DMS 273 (cell line): ENCODE measurements around the gene TMEM138.

Experiments
- DNase-seq: peaks from one replicate; lab custom pipeline; 2025; ENCODE audit not compliant: unreplicated experiment; lab: John Stamatoyannopoulos, UW

Gene TMEM138

DNA sequence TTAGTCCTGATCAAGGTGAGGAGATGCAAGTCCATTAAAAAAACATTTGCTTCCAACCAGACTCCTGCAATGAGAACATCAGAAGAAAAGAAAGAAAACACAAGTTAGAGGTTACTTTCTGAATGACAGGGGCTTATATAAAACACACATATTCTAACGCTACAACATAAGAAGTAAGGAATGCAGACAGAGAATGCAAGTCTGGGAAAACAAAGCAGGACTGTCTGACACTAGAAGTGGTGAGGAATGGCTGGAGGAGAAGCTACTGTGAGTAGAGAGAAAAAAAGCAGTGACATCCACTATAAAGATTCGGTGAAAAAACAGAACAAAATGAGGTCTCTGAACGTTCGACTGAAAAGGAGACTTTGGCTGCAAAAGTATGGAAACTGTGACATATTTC is 42.5 kb downstream of the TMEM138 start:
- no peak for DNase-seq

- no peak for DNase-seq
Observed at GRCh38 chr11:61406067-61406466, 43.9 kb downstream of the TMEM138 start.

- no peak for DNase-seq
Observed at GRCh38 chr11:61406991-61407728, 45.0 kb downstream of the TMEM138 start.

DNA sequence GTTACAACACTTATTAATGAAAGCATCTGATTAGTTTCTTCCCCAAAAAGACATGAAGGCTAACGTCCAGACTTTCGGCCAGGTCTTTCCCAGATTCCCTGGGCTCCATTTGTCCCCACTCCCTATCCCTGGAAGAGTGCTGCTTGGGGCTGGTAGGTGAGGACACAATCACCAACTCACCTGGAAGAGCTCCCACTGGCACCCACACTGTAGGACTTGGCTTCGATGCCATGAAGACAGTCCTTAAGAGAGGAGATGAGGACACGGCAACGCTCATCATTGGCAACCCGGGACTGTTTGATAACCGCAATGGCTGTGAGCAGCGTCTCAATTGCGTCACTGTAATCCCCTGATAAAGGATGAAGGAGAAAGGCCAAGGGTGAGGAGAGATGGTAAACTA is 49.4 kb downstream of the TMEM138 start:
- no peak for DNase-seq

DNA sequence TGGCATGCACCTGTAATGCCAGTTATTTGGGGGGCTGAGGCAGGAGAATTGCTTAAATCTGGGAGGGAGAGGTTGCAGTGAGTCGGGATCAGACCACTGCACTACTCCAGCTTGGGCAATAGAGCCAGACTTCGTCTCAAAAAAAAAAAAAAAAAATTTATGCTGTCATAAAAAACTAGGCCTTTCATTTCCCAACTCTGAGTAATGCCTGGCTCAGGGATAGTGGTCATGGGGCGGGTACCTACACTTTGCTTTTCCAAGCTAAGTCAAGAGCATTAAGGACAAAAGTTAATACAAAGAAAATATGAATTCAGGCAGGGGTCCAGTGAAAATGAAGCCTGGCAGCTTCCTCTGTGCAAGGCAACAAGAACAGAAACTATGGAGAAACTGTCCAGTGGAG is 51.3 kb downstream of the TMEM138 start:
- no peak for DNase-seq

DNA sequence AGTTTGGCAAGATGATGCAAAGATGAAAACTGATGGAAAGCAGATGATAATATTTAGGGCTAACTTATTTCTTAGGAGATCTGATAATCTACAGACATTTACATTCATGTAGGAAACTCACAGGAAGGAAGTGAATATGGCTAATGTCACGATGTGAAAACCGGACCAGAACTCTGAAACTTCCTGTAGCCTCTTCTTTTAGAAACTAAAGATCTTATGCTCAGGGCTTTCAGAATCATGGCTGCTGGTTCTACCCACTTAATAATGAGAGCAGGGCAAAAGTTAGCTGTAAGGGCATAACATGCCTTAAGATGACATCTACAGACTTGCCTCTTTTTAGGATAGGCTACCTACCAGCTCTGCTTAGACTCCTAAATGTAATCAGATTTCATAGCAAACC is 52.4 kb downstream of the TMEM138 start:
- DNase-seq: no peak

DNA sequence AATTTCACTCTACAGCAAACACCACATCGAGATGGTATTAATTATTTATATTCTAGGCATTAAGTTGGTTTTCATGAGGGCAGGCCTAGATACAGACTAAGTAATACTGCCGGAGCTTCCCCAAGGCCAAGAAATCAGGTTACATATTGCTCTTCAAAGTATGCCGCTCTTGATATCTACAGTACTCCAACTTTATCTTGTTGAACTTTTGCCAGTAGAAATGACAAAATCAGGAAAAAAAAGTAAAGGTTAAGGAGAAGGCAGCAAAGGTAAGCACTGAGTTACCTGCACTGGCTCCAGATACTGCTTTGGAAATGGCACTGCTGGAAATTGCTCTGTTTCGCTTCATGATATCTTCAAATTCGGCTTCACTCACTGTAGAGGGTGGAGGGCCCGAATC is 53.2 kb downstream of the TMEM138 start:
- no peak for DNase-seq

DNA sequence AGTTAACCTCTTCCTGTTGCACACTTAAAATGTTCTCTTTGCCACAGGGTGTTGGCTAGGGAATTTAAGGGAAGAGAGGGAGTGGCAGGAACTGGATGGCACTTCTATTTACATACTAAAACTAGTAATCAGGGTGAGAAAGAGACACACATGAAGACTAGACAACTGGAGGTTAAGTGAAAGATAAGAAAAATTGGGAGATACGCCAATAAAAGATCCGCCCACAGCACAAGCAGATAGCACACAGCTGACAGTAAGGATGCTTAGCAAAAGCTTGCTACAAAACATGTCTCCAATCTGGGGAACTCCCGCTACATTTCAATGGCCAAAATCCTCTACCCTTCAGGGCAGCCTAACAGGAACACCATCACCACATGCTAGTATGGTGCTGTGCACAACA is 54.8 kb downstream of the TMEM138 start:
- DNase-seq: no peak

DNA sequence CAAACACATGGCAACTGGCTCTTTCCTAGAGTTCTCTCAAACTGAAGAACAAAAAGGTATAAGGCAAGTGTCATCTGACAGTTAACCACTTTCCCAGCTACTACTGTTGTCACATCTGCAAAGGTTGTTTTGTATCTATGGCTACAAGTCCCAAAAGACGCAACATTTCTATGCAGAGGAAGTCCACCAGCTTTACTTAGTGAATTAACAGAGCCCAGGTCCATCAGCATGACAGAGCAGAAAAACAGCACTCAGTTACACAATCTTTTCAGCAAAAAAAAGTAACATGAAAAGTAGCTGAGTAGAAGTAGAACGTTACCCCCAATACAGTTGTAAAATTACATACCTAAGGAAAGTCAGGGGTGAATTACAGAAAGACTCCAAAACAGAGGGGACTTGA is 55.5 kb downstream of the TMEM138 start:
- DNase-seq: no peak

- no peak for DNase-seq
Observed at GRCh38 chr11:61418136-61418535, 56.0 kb downstream of the TMEM138 start.
